HEK293T (cell line): ENCODE results near the gene CPA3.

ENCODE experiments used
- CTCF ChIA-PET: fragments of 350-600 bp; formaldehyde crosslinking; extraction: SDS; loops from one replicate; lab custom pipeline; 2021; ENCODE audit warnings: antibody characterized with exemption, inconsistent platforms; lab: Yijun Ruan, JAX
- POLR2A ChIA-PET: fragments of 350-600 bp; formaldehyde crosslinking; extraction: SDS; loops from one replicate; lab custom pipeline; 2020; ENCODE audit warnings: antibody characterized with exemption, inconsistent platforms; lab: Yijun Ruan, JAX
- DNase-seq: peaks from one replicate; pipeline ENCODE4 v3.0.0; 2012; ENCODE audit warnings: mixed read lengths; ENCODE audit errors: extremely low spot score
- ARNT ChIP-seq: fragments of 450-650 bp; IDR thresholded peaks from 2 replicates; pipeline ENCODE4 v1.6.1; 2017; ENCODE audit warnings: mild to moderate bottlenecking
- BHLHE40 ChIP-seq: fragments of 450-650 bp; IDR thresholded peaks from 2 replicates; pipeline ENCODE4 v1.6.1; 2016; ENCODE audit warnings: mild to moderate bottlenecking, moderate library complexity, borderline replicate concordance
- CTBP1 ChIP-seq: fragments of 450-650 bp; IDR thresholded peaks from 2 replicates; pipeline ENCODE4 v1.6.1; 2016; ENCODE audit warnings: borderline replicate concordance
- ELF4 ChIP-seq: fragments of 450-650 bp; IDR thresholded peaks from 2 replicates; pipeline ENCODE4 v1.6.1; 2017; ENCODE audit warnings: antibody characterized with exemption
- FOXA1 ChIP-seq: fragments of 450-650 bp; IDR thresholded peaks from 2 replicates; pipeline ENCODE4 v1.6.1; 2016; ENCODE audit warnings: mild to moderate bottlenecking
- FOXK2 ChIP-seq: fragments of 450-650 bp; IDR thresholded peaks from 2 replicates; pipeline ENCODE4 v1.6.1; 2016; ENCODE audit warnings: mild to moderate bottlenecking
- FOXM1 ChIP-seq: fragments of 450-650 bp; IDR thresholded peaks from 2 replicates; pipeline ENCODE4 v1.6.1; 2017; ENCODE audit warnings: mild to moderate bottlenecking, borderline replicate concordance
- HDGF ChIP-seq: fragments of 450-650 bp; IDR thresholded peaks from 2 replicates; pipeline ENCODE4 v1.6.1; 2017; ENCODE audit warnings: antibody characterized with exemption, borderline replicate concordance
- L3MBTL2 ChIP-seq: fragments of 450-650 bp; conservative IDR thresholded peaks from 2 replicates; pipeline ENCODE4 v1.6.1; 2016; ENCODE audit warnings: mild to moderate bottlenecking
- LEF1 ChIP-seq: fragments of 450-650 bp; IDR thresholded peaks from 2 replicates; pipeline ENCODE4 v1.6.1; 2017; ENCODE audit warnings: mild to moderate bottlenecking, borderline replicate concordance
- NFRKB ChIP-seq: fragments of 450-650 bp; IDR thresholded peaks from 2 replicates; pipeline ENCODE4 v1.6.1; 2016; ENCODE audit warnings: mild to moderate bottlenecking, moderate library complexity
- PKNOX1 ChIP-seq: fragments of 450-650 bp; IDR thresholded peaks from 2 replicates; pipeline ENCODE4 v1.6.1; 2016
- SP1 ChIP-seq: fragments of 450-650 bp; IDR thresholded peaks from 2 replicates; pipeline ENCODE4 v1.6.1; 2017
- SUZ12 ChIP-seq: fragments of 450-650 bp; IDR thresholded peaks from 2 replicates; pipeline ENCODE4 v1.6.1; 2016; ENCODE audit warnings: mild to moderate bottlenecking
- TARDBP ChIP-seq: fragments of 450-650 bp; IDR thresholded peaks from 2 replicates; pipeline ENCODE4 v1.6.1; 2016
- ZNF384 ChIP-seq: fragments of 450-650 bp; IDR thresholded peaks from 2 replicates; pipeline ENCODE4 v1.6.1; 2016

CPA3 gene

GRCh38 chr3:148854061-148854460, 11.0 kb upstream of the CPA3 start:
- DNase-seq = no peak
- ChIA-PET CTCF (no interaction called here), POLR2A (no interaction called here)
- TF ChIP-seq L3MBTL2 = no peak

- ChIA-PET CTCF (interaction anchor here (0.6 kb wide), 1 partner anchor 17 kb away, joined by 4 read pairs; no protein-coding TSS in a partner anchor), POLR2A (no interaction called here)
- no peak for TF ChIP-seq CTBP1
- TF ChIP-seq PKNOX1 = no peak
- no peak for TF ChIP-seq SUZ12
- TF ChIP-seq ARNT = no peak
- no peak for TF ChIP-seq FOXM1
- no peak for TF ChIP-seq ELF4
- no peak for TF ChIP-seq NFRKB
- no peak for TF ChIP-seq L3MBTL2
- no peak for TF ChIP-seq HDGF
- TF ChIP-seq FOXK2 = no peak
- no peak for TF ChIP-seq SP1
- no peak for TF ChIP-seq LEF1
- no peak for DNase-seq
Measured at GRCh38 chr3:148856384-148856783, 8.7 kb upstream of the CPA3 start.

- CTCF ChIA-PET = interaction anchor here (0.6 to 0.7 kb wide), 3 partner anchors 18 to 244 kb away, joined by 5 to 8 read pairs (median 6); no protein-coding TSS in a partner anchor
- POLR2A ChIA-PET = no interaction called here
Measured at GRCh38 chr3:148857316-148857715, 7.8 kb upstream of the CPA3 start.

GRCh38 chr3:148861277-148861869, 3.7 kb upstream of the CPA3 start:
- POLR2A ChIA-PET = no interaction called here
- CTCF ChIA-PET = interaction anchor here (0.8 kb wide), 1 partner anchor 83 kb away, joined by 3 read pairs; no protein-coding TSS in a partner anchor
- TF ChIP-seq PKNOX1 = peak; percentile 70
- TF ChIP-seq SP1 = no peak
- DNase-seq = peak; percentile 44

More at GRCh38 chr3:148857316-148857715, 7.8 kb upstream of the CPA3 start:
- DNase-seq = no peak
- TF ChIP-seq L3MBTL2 (no peak), ZNF384 (no peak), HDGF (no peak), ARNT (no peak), BHLHE40 (no peak), FOXK2 (no peak), LEF1 (no peak), ELF4 (no peak), CTBP1 (no peak), PKNOX1 (no peak), FOXM1 (no peak), TARDBP (no peak), FOXA1 (no peak), SUZ12 (no peak), SP1 (no peak), NFRKB (no peak)

GRCh38 chr3:148863297-148863696, 1.8 kb upstream of the CPA3 start:
- TF ChIP-seq PKNOX1 (no peak), NFRKB (no peak), ARNT (no peak), SUZ12 (no peak), HDGF (no peak), LEF1 (no peak), FOXK2 (no peak), ZNF384 (no peak), CTBP1 (no peak), BHLHE40 (no peak), SP1 (no peak)
- no peak for DNase-seq
- ChIA-PET POLR2A (no interaction called here), CTCF (interaction anchor here (0.7 to 1.1 kb wide), 2 partner anchors 20 to 80 kb away, joined by 3 to 4 read pairs; no protein-coding TSS in a partner anchor)

GRCh38 chr3:148863814-148864213, 1.3 kb upstream of the CPA3 start:
- ChIA-PET CTCF (no interaction called here), POLR2A (no interaction called here)

More at GRCh38 chr3:148863814-148864213, 1.3 kb upstream of the CPA3 start:
- DNase-seq = no peak
- TF ChIP-seq PKNOX1 = no peak
